Stomach (tissue), 9 donors: ENCODE data around the gene PDAP1. TPM values are rescaled to one million over a fixed set of nuclear protein-coding genes. Genes with fewer than 3 reads are reported as not detected.

Experiments used
- DNase-seq, 2 donors: peaks; one replicate each; pipeline versions ENCODE4 v3.0.0 to v3.0.0-alpha.2; 2013 to 2019
- H3K27ac ChIP-seq, 5 donors: fragments of 200-600 bp in 4 of 5; sonication (generic) in 4 of 5; one replicate each; pipeline ENCODE4 v1.5.1; 2013 to 2019; ENCODE audit warnings: mild to moderate bottlenecking in 1 of 5, moderate library complexity in 1 of 5
- H3K27me3 ChIP-seq, 3 donors: fragments of 200-600 bp; sonication (generic); one replicate each; pipeline ENCODE4 v1.5.1; 2017 to 2019; ENCODE audit warnings: mixed run types in 1 of 3
- H3K36me3 ChIP-seq, 4 donors: fragments of 200-600 bp; sonication (generic); 1 replicate in 3 of 4; 2 replicates in 1 of 4; pipeline ENCODE4 v1.5.1; 2016 to 2019
- H3K4me1 ChIP-seq, 4 donors: fragments of 200-600 bp; sonication (generic); one replicate each; pipeline ENCODE4 v1.5.1; 2016 to 2019
- H3K4me3 ChIP-seq, 4 donors: fragments of 200-600 bp; sonication (generic) in 3 of 4; one replicate each; pipeline ENCODE4 v1.5.1; 2016 to 2019; ENCODE audit warnings: mild to moderate bottlenecking in 1 of 4
- H3K9me3 ChIP-seq, 4 donors: fragments of 200-600 bp; sonication (generic); one replicate each; pipeline ENCODE4 v1.5.1; 2016 to 2019
- CTCF ChIP-seq, 7 experiments: fragments of 450-650 bp in 4 of 7; fragments of 200-600 bp in 3 of 7; sonication (generic) in 3 of 7; IDR thresholded peaks; one replicate each; pipeline ENCODE4 v1.5.1; 2016 to 2019; ENCODE audit warnings: antibody characterized with exemption in 7 of 7, control low read depth in 2 of 7, mild to moderate bottlenecking in 1 of 7
- EP300 ChIP-seq: sonication (generic); formaldehyde crosslinking; IDR thresholded peaks from one replicate; pipeline ENCODE4 v1.6.1; 2017; ENCODE audit warnings: antibody characterized with exemption
- POLR2A ChIP-seq, 4 donors: fragments of 450-650 bp; IDR thresholded peaks; one replicate each; pipeline ENCODE4 v1.6.1; 2016; ENCODE audit warnings: antibody characterized with exemption in 4 of 4, control low read depth in 2 of 4, mild to moderate bottlenecking in 1 of 4, moderate library complexity in 1 of 4
- POLR2AphosphoS5 ChIP-seq, 3 donors: sonication (generic); formaldehyde crosslinking; IDR thresholded peaks; one replicate each; pipeline ENCODE4 v1.6.1; 2016; ENCODE audit warnings: antibody characterized with exemption in 3 of 3
- WGBS, 5 donors: extraction: QIAGEN DNeasy Blood & Tissue Kit in 3 of 5; methylation state at CpG; one replicate each; pipeline versions ENCODE4 v1.1.5 to v1.1.7; 2013 to 2018; 5-methylcytosine and 5-hydroxymethylcytosine counted together
- intact Hi-C: fragments of 100-400 bp; cut with DNase I; formaldehyde crosslinking; loops from one replicate; pipeline ENCODE4 v1.15.1; 2023; ENCODE audit warnings: low total_unique reads
- polyA plus RNA-seq, 3 donors: library from polyadenylated mRNA; stranded (reverse); fragments of 200-250 nt; gene quantifications; one replicate each; pipeline ENCODE4 v1.2.3, GENCODE V29; 2013
- total RNA-seq, 5 donors: library from RNA; depleted of rRNA; stranded (reverse); fragments of >200 nt; gene quantifications; one replicate each; pipeline versions ENCODE4 v1.1.0 to v1.2.3, GENCODE V29; 2014 to 2016
- donor health status: healthy with polysubstance abuse.
- donor health status: Bipolar disorder and iron deficiency.
- donor health status: healthy.

PDAP1 gene
- total and polyA plus RNA-seq, 8 donors, result 22.8 to 153 (median 79.7) TPM

GRCh38 chr7:99397297-99397983, 11.0 kb downstream of the PDAP1 start:
- 84 to 89% (median 86%) methylated on average over 15 to 18 of the region's 18 CpGs for WGBS, 5 donors
- Histone ChIP-seq H3K36me3 (peaks cover 69 to 96% (median 87%) of the 10 kb centered on the region in 4 donors), H3K9me3 (no peaks in the 10 kb centered on the region), H3K27me3 (no peaks in the 10 kb centered on the region), H3K4me1 (peaks cover 2 to 22% (median 20%) of the 10 kb centered on the region in 4 donors), H3K27ac (no peak overlapping the region), H3K4me3 (no peak overlapping the region)
- DNase-seq, result no peak
- intact Hi-C loops, result no loop called here
- no peak for TF ChIP-seq EP300
- TF ChIP-seq POLR2A (IDR thresholded peaks at IDR 0.05), result no peak
- no peak for TF ChIP-seq POLR2AphosphoS5 (IDR thresholded peaks at IDR 0.05)
- TF ChIP-seq CTCF (IDR thresholded peaks at IDR 0.05), result no peak

- Histone ChIP-seq H3K9me3 (no peaks in the 10 kb centered on the region), H3K4me1 (peaks cover 6 to 28% (median 25%) of the 10 kb centered on the region in 4 donors), H3K4me3 (no peak overlapping the region), H3K27me3 (no peaks in the 10 kb centered on the region), H3K27ac (no peak overlapping the region), H3K36me3 (peaks cover 61 to 94% (median 84%) of the 10 kb centered on the region in 4 donors)
- intact Hi-C loops, result no loop called here
- no peak for TF ChIP-seq POLR2A (IDR thresholded peaks at IDR 0.05)
- no peak for TF ChIP-seq CTCF (IDR thresholded peaks at IDR 0.05)
- TF ChIP-seq POLR2AphosphoS5 (IDR thresholded peaks at IDR 0.05), result no peak
- TF ChIP-seq EP300, result no peak
- 76 to 81% (median 80%) methylated on average over 19 to 21 of the region's 21 CpGs for WGBS, 5 donors
- no peak for DNase-seq
These were observed 11.7 kb downstream of the PDAP1 start for GRCh38 chr7:99396418-99397296.

- WGBS, 5 donors, result 44 to 82% (median 54%) methylated on average over 14 of the region's 14 CpGs
- TF ChIP-seq POLR2AphosphoS5 (IDR thresholded peaks at IDR 0.05), result no peak
- no peak for TF ChIP-seq CTCF (IDR thresholded peaks at IDR 0.05)
- no peak for TF ChIP-seq EP300
- TF ChIP-seq POLR2A (IDR thresholded peaks at IDR 0.05), result no peak
- Histone ChIP-seq H3K4me3 (no peak overlapping the region), H3K27ac (no peak overlapping the region), H3K27me3 (no peaks in the 10 kb centered on the region), H3K4me1 (peaks cover 6 to 31% (median 25%) of the 10 kb centered on the region in 4 donors), H3K9me3 (no peaks in the 10 kb centered on the region), H3K36me3 (peaks cover 62 to 94% (median 84%) of the 10 kb centered on the region in 4 donors)
- intact Hi-C loops, result no loop called here
- no peak for DNase-seq
These were observed 12.6 kb downstream of the PDAP1 start for GRCh38 chr7:99395616-99396327.

GRCh38 chr7:99394188-99394502, 14.3 kb downstream of the PDAP1 start:
- no peak for DNase-seq
- TF ChIP-seq EP300 (no peak), POLR2AphosphoS5 (IDR thresholded peaks at IDR 0.05) (no peak), CTCF (IDR thresholded peaks at IDR 0.05) (no peak), POLR2A (IDR thresholded peaks at IDR 0.05) (no peak)
- Histone ChIP-seq H3K27me3 (no peaks in the 10 kb centered on the region), H3K9me3 (no peaks in the 10 kb centered on the region), H3K27ac (no peak overlapping the region), H3K4me3 (no peak overlapping the region), H3K4me1 (peaks cover 6 to 31% (median 25%) of the 10 kb centered on the region in 4 donors), H3K36me3 (peaks cover 60 to 94% (median 84%) of the 10 kb centered on the region in 4 donors)
- intact Hi-C loops, result no loop called here
- WGBS, 5 donors, result 88 to 95% (median 92%) methylated on average over 4 of the region's 4 CpGs; no CpG with 5 or more reads in 1 of the 5 donors
